ENCODE results near the gene ESYT2. TPM values are rescaled to one million over a fixed set of nuclear protein-coding genes. Genes with fewer than 3 reads are reported as not detected.

ESYT2 gene
- total RNA-seq, 4 donors from 2014 or later, result 209 to 286 (median 230) TPM

DNA sequence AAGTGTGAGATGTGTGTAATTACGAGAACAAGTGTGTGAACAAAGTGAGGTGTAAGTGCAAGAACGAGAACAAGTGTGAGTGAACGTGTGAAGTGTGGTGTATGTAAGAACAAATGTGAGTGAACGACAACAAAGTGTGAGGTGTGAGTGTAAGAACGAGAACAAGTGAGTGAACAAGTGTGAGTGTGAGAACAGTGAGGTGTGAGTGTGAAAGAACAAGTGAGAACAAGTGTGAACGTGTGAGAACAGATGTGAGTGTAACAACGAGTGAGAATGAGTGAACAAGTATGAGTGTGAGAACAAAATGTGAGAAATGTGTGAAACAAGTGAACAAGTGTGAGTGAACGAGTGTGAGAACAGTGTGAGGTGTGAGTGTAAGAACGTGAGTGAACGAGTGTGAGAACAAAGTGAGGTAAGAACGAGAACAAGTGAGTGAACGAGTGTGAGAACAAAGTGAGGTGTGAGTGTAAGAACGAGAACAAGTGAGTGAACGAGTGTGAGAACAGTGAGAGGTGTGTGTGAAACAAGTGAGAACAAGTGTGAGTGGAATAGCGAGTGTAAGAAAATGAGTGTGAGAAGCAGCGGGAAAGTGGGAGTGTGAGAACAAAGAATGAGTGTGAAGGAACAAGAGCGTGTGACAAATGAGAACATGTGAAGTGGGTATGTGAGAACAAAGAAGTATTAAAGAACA, 47.2 kb downstream of the ESYT2 start:
- H3K27me3 ChIP-seq, result no peaks in the 10 kb centered on the region
- TF ChIP-seq EP300 (IDR thresholded peaks at IDR 0.05) (no peak), POLR2AphosphoS5 (IDR thresholded peaks at IDR 0.05) (no peak), POLR2A (IDR thresholded peaks at IDR 0.05) (no peak)
- TF ChIP-seq, protein P1, sequence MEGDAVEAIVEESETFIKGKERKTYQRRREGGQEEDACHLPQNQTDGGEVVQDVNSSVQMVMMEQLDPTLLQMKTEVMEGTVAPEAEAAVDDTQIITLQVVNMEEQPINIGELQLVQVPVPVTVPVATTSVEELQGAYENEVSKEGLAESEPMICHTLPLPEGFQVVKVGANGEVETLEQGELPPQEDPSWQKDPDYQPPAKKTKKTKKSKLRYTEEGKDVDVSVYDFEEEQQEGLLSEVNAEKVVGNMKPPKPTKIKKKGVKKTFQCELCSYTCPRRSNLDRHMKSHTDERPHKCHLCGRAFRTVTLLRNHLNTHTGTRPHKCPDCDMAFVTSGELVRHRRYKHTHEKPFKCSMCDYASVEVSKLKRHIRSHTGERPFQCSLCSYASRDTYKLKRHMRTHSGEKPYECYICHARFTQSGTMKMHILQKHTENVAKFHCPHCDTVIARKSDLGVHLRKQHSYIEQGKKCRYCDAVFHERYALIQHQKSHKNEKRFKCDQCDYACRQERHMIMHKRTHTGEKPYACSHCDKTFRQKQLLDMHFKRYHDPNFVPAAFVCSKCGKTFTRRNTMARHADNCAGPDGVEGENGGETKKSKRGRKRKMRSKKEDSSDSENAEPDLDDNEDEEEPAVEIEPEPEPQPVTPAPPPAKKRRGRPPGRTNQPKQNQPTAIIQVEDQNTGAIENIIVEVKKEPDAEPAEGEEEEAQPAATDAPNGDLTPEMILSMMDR (IDR thresholded peaks at IDR 0.05), result no peak
- 80 to 81% methylated on average over 14 to 17 of the region's 17 CpGs for WGBS, 2 donors (ENCODE audit: low coverage in 1 of 2)
- H3K4me1 ChIP-seq, result peaks cover 17 to 92% (median 30%) of the 10 kb centered on the region in 3 donors
- ATAC-seq, result no peak
- no peak overlapping the region for H3K4me3 ChIP-seq
- H3K27ac ChIP-seq, result peak overlapping the region; percentile 75 to 90 (median 87)
- peaks cover 0 to 46% of the 10 kb centered on the region in 2 donors for H3K36me3 ChIP-seq
- no peaks in the 10 kb centered on the region for H3K9me3 ChIP-seq

DNA sequence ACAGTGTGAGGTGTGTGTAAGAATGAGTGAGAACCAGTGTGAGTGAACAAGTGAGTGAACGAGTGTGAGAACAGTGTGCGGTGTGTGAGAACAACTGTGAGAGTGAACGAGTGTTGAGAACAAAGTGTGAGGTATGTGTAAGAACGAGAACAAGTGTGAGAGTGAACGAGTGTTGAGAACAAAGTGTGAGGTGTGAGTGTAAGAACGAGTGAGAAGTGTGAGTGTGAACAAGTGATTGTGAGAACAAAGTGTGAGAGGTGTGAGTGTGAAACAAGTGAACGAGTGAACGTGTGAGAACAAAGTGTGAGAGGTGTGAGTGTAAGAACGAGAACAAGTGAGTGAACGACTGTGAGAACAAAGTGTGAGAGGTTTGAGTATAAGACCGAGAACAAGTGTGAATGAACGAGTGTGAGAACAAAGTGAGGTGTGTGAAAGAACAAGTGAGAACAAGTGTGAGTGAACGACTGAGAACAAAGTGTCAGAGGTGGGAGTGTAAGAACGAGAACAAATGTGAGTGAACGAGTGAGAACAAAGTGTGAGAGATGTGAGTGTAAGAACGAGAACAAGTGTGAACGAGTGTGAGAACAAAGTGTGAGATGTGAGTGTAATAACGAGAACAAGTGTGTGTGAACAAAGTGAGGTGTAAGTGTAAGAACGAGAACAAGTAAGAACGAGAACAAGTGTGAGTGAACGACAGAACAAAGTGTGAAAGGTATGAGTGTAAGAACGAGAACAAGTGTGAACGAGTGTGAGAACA, 47.9 kb downstream of the ESYT2 start:
- WGBS, 2 donors (ENCODE audit: low coverage in 1 of 2), result 86 to 87% methylated on average over 23 of the region's 23 CpGs
- H3K9me3 ChIP-seq, result no peaks in the 10 kb centered on the region
- H3K36me3 ChIP-seq, result peaks cover 0 to 41% of the 10 kb centered on the region in 2 donors
- peaks cover 17 to 85% (median 30%) of the 10 kb centered on the region in 3 donors for H3K4me1 ChIP-seq
- TF ChIP-seq EP300 (IDR thresholded peaks at IDR 0.05) (no peak), POLR2AphosphoS5 (IDR thresholded peaks at IDR 0.05) (no peak), POLR2A (IDR thresholded peaks at IDR 0.05) (no peak)
- TF ChIP-seq, protein P1 (IDR thresholded peaks at IDR 0.05), result no peak
- peak overlapping the region; percentile 58 to 90 (median 87) for H3K27ac ChIP-seq
- H3K4me3 ChIP-seq, result no peak overlapping the region
- no peaks in the 10 kb centered on the region for H3K27me3 ChIP-seq
- no peak for ATAC-seq

DNA sequence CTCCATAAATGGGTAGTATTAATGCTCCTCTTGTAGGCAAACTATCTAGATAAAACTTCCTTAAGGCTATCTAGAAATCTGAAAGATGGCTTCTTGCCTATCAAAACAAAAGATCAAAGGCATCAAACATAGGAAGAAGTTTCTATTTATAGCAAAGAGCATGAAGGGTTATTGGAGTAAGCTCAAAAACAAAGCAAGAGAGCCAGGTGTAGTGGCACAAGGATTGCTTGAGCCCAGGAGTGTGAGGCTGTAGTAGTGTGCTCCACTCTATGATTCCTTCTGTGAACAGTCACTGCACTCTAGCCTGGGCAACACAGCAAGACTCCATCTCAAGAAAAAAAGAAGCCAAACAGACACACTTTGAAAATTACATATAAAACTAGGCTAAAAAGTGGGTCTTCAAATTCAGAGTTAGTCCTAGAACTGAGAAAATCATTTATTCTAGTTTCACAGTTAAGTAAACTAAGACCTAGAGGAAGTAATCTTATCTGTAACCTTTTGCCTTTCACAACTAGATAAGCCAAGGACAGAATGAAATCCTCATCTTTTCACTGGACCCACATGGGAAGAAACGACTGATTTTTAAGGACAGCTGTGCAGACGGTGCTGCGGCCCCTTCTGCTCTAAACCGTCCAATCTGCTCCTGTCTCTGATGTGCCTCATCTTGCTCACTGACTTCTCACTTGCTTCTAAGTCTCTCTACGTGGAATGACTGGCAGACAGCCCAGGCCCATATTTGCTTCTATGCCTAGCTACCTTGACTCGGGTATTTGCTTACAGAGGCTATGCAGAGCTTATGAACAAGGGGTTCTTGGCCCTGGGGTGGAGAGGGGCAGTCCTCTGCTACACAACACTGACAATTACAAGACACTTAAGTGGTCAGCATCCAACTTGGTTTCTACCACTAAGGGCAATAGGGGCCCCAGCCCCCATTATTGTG, 50.0 kb downstream of the ESYT2 start:
- no peak for ATAC-seq
- WGBS, 2 donors (ENCODE audit: low coverage in 1 of 2), result 5 to 26% methylated on average over 5 to 6 of the region's 6 CpGs

DNA sequence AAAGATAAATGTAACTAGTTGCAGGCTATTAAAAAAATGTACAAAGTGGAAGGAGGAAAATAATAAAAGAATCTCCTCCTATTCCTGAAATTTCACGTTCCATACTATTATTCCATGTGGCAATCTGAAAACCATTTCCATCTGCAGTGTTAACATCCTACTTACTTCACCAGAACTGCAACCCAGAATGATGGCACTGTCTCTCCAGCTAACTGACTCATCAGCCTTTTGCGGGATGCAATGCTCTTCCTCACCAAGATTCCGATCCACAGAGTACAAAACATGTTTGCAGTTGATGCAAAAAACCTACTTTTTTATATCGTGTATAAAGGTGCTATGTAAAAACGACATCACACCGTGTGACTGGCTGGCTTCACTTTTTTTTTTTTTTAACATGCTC, 50.8 kb downstream of the ESYT2 start:
- WGBS, 2 donors (ENCODE audit: low coverage in 1 of 2), result 21 to 42% methylated on average over 6 of the region's 6 CpGs

More for the DNA sequence above, 50.0 kb downstream of the ESYT2 start:
- Histone ChIP-seq H3K9me3 (no peaks in the 10 kb centered on the region), H3K36me3 (peaks cover 0 to 53% of the 10 kb centered on the region in 2 donors), H3K4me1 (peaks cover 17 to 65% (median 24%) of the 10 kb centered on the region in 3 donors), H3K27ac (peak overlapping the region; percentile 58 to 90 (median 87)), H3K27me3 (no peaks in the 10 kb centered on the region), H3K4me3 (no peak overlapping the region)
- TF ChIP-seq POLR2AphosphoS5 (IDR thresholded peaks at IDR 0.05), result no peak
- TF ChIP-seq EP300 (IDR thresholded peaks at IDR 0.05), result no peak
- TF ChIP-seq, protein P1 (IDR thresholded peaks at IDR 0.05), result no peak
- no peak for TF ChIP-seq POLR2A (IDR thresholded peaks at IDR 0.05)

More for the DNA sequence above, 50.8 kb downstream of the ESYT2 start:
- ATAC-seq, result no peak
- TF ChIP-seq POLR2AphosphoS5 (IDR thresholded peaks at IDR 0.05), result peak; percentile 39
- no peak for TF ChIP-seq EP300 (IDR thresholded peaks at IDR 0.05)
- Histone ChIP-seq H3K4me3 (no peak overlapping the region), H3K27ac (peak overlapping the region; percentile 58 to 90 (median 87)), H3K4me1 (peaks cover 11 to 56% (median 20%) of the 10 kb centered on the region in 3 donors), H3K27me3 (no peaks in the 10 kb centered on the region), H3K36me3 (peaks cover 0 to 50% of the 10 kb centered on the region in 2 donors), H3K9me3 (no peaks in the 10 kb centered on the region)
